ENCODE results near the gene POLR2A. TPM values are rescaled to one million over a fixed set of nuclear protein-coding genes. Genes with fewer than 3 reads are reported as not detected.

The POLR2A gene
- total and polyA plus RNA-seq, 10 of the 15 experiments (the other 5 are each of a cell fraction or from before 2014, with no cell fraction given): 1.7 to 121 (median 33.4) TPM

DNA sequence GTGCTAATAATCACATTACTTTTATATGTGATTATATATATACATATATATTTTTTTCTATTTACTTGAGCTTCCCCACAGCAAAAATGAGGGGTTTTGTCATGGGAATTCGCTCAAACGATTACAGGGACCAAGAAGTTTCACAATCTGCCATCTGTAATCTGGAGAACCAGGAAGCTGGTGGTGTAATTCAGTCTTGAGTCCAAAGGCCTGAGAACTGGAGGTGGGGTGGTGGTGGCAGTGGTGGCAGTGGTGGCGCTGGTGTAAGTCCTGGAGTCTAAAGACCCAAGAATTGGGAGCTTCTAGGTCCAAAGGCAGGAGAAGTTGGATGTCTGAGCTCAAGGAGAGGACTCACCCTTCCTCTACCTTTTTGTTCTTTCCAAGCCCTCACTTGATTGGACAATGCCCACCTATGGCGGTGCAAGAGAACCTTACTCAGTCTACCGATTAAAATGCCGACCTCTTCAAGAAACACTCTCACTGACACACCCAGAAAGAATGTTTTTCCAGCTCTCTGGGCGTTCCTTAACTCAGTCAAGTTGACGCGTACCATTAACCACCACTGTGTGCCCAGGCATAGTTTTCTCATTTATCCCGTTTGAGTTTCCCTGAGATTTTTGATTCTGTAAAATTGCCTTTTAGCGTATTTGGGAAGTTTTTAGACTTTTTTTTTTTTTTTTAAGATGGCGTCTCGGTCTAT is 31.9 kb downstream of the POLR2A start:
- ChIA-PET POLR2A (interaction anchor here (3.9 kb wide), 1 partner anchor 43 kb away, joined by 36 read pairs; the partner anchor contains the start of gene TNFSF13), CTCF (interaction anchor here (0.7 to 4.4 kb wide), 21 partner anchors 10 to 233 kb away, joined by 3 to 145 read pairs (median 4); partner anchors contain the start of genes CD68, SENP3, SOX15 and TMEM95), SMC1A (ENCODE audit: uncharacterized antibody, unreplicated experiment) (interaction anchor here (0.8 to 4.2 kb wide), 11 partner anchors 8 to 172 kb away, joined by 3 to 67 read pairs (median 8); partner anchors contain the start of genes SENP3, TNFSF13, TP53 and WRAP53), RAD21 (ENCODE audit: unreplicated experiment) (interaction anchor here (0.7 to 4.1 kb wide), 8 partner anchors 37 to 227 kb away, joined by 3 to 84 read pairs (median 4); partner anchors contain the start of genes MPDU1, SENP3, TNFSF13 and TP53)
- FAIRE-seq (no peak), DNase-seq (ENCODE audit: low read depth, low spot score) (no peak), ATAC-seq (no peak)
- in situ Hi-C loops (cut with MboI): no loop called here
- Histone ChIP-seq H3K9me3 (replicated peaks; ENCODE audit: control insufficient read depth, insufficient read depth, low read length) (no peaks in the 10 kb centered on the region), H3K36me3 (ENCODE audit: control insufficient read depth in 2 of 2, insufficient read depth in 2 of 2, low read length in 1 of 2) (peaks cover 12 to 24% of the 10 kb centered on the region in 2 experiments; a peak in 3 of 4 replicates), H3K27ac (ENCODE audit: control insufficient read depth, insufficient read depth) (no peak overlapping the region), H3K4me1 (ENCODE audit: control insufficient read depth, insufficient read depth, low read length) (no peaks in the 10 kb centered on the region), H3K4me3 (no peak overlapping the region), H4K20me1 (ENCODE audit: control insufficient read depth, insufficient read depth) (no peaks in the 10 kb centered on the region), H3K79me2 (ENCODE audit: control insufficient read depth, insufficient read depth, low read length) (no peaks in the 10 kb centered on the region), H3K27me3 (replicated peaks in 1 of 2; ENCODE audit: control insufficient read depth in 2 of 2, insufficient read depth in 2 of 2, low read length in 1 of 2) (no peaks in the 10 kb centered on the region), H2AFZ (ENCODE audit: control insufficient read depth, low read depth, low read length) (no peak overlapping the region), H3K4me2 (ENCODE audit: control insufficient read depth, insufficient read depth) (no peak overlapping the region), H3K9ac (ENCODE audit: control insufficient read depth, insufficient read depth, low read length) (no peak overlapping the region)
- TF ChIP-seq, protein P1, sequence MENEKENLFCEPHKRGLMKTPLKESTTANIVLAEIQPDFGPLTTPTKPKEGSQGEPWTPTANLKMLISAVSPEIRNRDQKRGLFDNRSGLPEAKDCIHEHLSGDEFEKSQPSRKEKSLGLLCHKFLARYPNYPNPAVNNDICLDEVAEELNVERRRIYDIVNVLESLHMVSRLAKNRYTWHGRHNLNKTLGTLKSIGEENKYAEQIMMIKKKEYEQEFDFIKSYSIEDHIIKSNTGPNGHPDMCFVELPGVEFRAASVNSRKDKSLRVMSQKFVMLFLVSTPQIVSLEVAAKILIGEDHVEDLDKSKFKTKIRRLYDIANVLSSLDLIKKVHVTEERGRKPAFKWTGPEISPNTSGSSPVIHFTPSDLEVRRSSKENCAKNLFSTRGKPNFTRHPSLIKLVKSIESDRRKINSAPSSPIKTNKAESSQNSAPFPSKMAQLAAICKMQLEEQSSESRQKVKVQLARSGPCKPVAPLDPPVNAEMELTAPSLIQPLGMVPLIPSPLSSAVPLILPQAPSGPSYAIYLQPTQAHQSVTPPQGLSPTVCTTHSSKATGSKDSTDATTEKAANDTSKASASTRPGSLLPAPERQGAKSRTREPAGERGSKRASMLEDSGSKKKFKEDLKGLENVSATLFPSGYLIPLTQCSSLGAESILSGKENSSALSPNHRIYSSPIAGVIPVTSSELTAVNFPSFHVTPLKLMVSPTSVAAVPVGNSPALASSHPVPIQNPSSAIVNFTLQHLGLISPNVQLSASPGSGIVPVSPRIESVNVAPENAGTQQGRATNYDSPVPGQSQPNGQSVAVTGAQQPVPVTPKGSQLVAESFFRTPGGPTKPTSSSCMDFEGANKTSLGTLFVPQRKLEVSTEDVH (IDR thresholded peaks at IDR 0.05; ENCODE audit: low read depth, partially characterized antibody): no peak
- TF ChIP-seq HDAC6 (IDR thresholded peaks at IDR 0.05; ENCODE audit: unreplicated experiment) (no peak), ESRRA (IDR thresholded peaks at IDR 0.05; ENCODE audit: low read length) (no peak), ZNF592 (IDR thresholded peaks at IDR 0.05) (no peak), PAX5 (IDR thresholded peaks at IDR 0.05; ENCODE audit: borderline replicate concordance, low read depth, low read length) (no peak), JUND (IDR thresholded peaks at IDR 0.05; ENCODE audit: low read depth, low read length) (no peak), RELA (IDR thresholded peaks at IDR 0.05; ENCODE audit: borderline replicate concordance, partially characterized antibody) (no peak), BRCA1 (IDR thresholded peaks at IDR 0.05; ENCODE audit: low read depth, low read length) (no peak), NR2C2 (IDR thresholded peaks at IDR 0.05; ENCODE audit: borderline replicate concordance, control insufficient read depth, insufficient read length, low read depth) (no peak), STAT3 (IDR thresholded peaks at IDR 0.05; ENCODE audit: low read depth, low read length) (no peak), SUZ12 (IDR thresholded peaks at IDR 0.05; ENCODE audit: unreplicated experiment) (no peak)
- TF ChIP-seq, protein P2, sequence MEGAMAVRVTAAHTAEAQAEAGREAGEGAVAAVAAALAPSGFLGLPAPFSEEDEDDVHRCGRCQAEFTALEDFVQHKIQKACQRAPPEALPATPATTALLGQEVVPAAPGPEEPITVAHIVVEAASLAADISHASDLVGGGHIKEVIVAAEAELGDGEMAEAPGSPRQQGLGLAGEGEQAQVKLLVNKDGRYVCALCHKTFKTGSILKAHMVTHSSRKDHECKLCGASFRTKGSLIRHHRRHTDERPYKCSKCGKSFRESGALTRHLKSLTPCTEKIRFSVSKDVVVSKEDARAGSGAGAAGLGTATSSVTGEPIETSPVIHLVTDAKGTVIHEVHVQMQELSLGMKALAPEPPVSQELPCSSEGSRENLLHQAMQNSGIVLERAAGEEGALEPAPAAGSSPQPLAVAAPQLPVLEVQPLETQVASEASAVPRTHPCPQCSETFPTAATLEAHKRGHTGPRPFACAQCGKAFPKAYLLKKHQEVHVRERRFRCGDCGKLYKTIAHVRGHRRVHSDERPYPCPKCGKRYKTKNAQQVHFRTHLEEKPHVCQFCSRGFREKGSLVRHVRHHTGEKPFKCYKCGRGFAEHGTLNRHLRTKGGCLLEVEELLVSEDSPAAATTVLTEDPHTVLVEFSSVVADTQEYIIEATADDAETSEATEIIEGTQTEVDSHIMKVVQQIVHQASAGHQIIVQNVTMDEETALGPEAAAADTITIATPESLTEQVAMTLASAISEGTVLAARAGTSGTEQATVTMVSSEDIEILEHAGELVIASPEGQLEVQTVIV (IDR thresholded peaks at IDR 0.05; ENCODE audit: borderline replicate concordance, partially characterized antibody): no peak
- WGBS (ENCODE audit: insufficient coverage, insufficient replicate concordance, low lambda C conversion rate, missing lambda C conversion rate): 88% methylated on average over 13 of the region's 13 CpGs
- intact Hi-C loops (cut with micrococcal nuclease; ENCODE audit: unreplicated experiment): no loop called here
- no TSS peak for BruUV-seq (replicated peaks)

All from GM12878 (cell line).